ENCODE measurements around the gene ACR.

The ACR gene

DNA sequence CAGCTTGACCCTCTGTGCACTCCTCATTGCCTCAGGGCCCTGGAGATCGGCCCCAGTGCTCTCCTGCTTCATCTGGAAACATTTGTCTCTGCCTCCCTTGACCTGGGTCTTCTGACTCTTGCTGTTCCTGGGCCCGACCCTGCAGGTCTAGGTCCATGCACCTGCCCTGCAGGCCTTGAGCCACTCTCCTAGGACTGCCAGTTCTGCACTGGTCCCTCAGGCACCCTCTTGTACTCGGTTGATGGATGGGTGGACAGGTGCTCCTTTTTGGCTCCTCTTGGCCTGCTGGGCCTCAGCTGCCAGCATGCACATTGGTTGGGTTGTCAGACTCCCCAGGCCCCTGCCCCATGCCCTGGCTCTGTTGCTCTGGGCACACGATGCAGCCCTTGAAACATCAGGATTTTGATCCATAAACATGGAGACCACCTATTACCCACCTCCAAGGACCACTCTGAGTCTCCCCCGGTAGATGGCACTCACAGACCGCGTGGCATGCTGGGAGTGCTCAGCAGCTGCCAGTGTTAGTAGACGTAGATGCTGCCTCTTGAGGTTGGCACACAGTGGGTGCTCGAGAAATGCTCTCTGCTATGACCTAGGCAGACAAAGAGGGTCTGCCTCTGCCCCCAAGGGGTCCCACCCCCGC, 20.2 kb upstream of the ACR start:
- no peak for DNase-seq

DNA sequence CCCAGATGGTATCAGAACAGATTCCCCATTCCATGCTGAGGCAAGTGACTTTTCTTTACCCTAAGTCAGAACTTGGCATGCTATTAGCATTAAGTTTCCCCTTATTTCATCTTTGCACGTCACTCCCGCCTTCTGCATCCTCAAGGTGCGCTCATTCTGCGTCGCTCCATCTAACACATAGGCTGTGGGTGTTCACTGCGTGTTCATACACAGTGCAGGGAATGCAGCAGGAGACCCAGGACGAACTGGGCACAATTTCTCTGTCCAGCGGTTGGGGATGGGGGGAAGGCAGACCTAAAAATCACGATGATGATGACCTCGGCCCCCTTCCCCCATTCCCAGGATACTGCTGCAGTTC, 19.7 kb upstream of the ACR start:
- DNase-seq = no peak

DNA sequence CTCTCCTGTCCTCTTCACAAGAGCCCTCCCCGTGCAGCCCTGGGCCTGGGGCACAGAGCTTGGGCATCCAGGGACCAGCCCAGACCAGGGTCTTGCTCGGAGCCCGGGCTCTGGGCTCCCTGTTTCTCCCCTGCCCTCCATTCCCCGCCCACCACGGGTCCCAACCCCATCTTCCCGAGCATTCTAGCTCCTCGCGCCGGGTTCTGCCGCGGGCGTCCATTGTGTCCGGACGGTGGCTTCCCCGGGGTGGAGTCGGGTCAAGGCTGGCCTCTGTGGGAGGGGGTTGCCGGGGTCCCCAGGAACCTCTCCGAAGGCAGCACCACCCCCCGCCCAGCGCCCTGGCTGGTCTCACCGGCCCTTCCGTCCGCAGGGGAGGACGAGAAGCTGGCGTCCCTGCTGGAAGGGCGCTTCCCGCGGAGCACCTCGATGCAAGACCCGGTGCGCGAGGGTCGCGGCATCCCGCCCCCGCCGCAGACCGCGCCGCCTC, 18.1 kb upstream of the ACR start:
- no peak for DNase-seq

DNA sequence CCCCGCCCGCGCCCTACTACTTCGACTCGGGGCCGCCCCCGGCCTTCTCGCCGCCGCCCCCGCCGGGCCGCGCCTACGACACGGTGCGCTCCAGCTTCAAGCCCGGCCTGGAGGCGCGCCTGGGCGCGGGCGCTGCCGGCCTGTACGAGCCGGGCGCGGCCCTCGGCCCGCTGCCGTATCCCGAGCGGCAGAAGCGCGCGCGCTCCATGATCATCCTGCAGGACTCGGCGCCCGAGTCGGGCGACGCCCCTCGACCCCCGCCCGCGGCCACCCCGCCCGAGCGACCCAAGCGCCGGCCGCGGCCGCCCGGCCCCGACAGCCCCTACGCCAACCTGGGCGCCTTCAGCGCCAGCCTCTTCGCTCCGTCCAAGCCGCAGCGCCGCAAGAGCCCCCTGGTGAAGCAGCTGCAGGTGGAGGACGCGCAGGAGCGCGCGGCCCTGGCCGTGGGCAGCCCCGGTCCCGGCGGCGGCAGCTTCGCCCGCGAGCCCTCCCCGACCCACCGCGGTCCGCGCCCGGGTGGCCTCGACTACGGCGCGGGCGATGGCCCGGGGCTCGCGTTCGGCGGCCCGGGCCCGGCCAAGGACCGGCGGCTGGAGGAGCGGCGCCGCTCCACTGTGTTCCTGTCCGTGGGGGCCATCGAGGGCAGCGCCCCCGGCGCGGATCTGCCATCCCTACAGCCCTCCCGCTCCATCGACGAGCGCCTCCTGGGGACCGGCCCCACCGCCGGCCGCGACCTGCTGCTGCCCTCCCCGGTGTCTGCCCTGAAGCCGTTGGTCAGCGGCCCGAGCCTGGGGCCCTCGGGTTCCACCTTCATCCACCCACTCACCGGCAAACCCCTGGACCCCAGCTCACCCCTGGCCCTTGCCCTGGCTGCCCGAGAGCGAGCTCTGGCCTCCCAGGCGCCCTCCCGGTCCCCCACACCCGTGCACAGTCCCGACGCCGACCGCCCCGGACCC, 17.4 kb upstream of the ACR start:
- no peak for DNase-seq

DNA sequence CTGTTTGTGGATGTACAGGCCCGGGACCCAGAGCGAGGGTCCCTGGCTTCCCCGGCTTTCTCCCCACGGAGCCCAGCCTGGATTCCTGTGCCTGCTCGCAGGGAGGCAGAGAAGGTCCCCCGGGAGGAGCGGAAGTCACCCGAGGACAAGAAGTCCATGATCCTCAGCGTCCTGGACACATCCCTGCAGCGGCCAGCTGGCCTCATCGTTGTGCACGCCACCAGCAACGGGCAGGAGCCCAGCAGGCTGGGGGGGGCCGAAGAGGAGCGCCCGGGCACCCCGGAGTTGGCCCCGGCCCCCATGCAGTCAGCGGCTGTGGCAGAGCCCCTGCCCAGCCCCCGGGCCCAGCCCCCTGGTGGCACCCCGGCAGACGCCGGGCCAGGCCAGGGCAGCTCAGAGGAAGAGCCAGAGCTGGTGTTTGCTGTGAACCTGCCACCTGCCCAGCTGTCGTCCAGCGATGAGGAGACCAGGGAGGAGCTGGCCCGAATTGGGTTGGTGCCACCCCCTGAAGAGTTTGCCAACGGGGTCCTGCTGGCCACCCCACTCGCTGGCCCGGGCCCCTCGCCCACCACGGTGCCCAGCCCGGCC, 16.7 kb upstream of the ACR start:
- DNase-seq = no peak

DNA sequence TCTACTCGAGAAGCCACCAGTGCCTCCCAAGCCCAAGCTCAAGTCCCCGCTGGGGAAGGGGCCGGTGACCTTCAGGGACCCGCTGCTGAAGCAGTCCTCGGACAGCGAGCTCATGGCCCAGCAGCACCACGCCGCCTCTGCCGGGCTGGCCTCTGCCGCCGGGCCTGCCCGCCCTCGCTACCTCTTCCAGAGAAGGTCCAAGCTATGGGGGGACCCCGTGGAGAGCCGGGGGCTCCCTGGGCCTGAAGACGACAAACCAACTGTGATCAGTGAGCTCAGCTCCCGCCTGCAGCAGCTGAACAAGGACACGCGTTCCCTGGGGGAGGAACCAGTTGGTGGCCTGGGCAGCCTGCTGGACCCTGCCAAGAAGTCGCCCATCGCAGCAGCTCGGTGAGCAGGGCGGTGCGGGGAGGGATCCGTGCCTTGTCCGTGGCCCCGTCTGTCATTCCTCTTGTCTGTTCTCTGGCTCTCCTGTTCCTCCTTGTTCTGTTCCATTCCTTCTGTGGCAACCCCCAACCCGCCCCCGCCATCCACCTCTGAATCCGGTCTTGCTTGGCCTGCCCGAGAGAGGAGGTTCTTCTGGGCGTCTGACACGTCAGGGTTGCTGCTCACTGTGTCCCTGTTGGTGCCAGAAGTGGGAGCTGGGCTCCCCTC, 15.8 kb upstream of the ACR start:
- DNase-seq = no peak

DNA sequence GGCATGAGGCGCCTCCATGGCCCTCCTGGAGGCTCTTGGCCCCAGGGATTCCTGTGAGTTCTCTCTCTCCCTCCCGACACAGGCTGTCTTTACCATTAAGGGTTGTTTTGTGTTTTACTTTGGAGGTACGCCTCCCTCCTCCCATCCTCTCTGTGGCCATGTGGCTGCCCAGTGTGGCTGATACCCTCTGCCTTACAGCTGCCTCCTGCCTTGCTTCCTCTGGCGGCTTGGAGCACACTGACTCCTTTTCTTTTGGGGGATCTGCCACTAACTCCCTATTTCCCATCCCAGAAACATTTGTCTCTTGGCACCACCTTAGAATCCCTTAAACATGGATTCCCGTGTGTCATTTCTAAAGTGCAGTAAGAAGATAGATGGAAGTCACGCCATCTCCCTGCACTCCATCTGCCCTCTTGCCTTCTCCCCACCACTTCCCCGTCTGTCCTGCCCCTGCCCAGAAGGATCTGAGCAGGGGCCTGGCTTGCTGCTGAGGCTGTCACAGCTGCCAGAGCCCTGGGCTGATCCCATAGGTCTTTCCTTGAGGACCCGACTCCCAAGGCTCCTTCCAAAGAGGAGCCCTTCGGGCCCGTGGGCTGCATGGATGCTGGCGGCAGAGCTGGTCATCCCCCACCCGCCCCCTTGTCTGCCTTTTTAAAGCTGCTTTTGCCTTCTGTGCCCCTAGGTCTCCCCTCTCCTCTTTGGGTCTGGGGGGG, 15.1 kb upstream of the ACR start:
- no peak for DNase-seq

DNA sequence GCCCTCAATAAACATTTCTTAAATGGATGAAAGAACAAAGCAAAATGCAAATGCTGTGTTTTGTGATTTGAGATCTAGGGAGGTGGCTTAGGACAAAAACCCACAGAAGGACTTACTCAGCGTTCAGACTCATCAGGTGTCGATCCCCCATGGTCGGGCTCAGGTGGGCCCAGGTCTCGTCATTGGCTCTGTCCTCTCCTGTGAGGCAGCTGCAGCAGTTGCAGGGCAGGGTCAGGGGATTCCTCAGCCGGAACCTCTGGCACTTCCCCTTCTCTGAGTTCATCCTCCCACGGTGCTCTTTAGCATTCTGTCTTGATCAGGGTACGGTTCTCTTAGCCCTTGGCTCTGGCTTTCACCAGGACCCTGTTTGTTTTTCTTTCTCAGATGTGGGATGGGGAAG, 14.0 kb upstream of the ACR start:
- DNase-seq = no peak

DNA sequence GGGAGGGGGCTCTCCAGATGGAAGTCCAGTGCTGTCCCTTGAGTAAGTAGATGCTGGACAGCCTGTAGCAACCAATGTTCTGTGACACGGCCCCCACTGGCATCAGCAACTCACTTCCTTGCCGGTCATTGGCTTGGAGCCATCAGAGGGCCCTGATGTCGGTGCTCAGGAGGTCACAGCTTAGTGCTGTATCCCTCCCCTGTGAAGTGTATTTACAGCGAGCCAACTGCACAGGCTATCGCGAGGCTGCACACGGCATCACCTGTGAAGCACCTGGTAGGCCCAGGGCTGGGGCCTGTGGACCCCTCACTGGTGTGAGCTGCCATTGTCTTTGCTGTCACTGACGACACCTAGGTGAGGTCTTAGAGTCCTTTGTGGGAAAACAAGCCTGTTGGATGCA, 13.4 kb upstream of the ACR start:
- no peak for DNase-seq

DNA sequence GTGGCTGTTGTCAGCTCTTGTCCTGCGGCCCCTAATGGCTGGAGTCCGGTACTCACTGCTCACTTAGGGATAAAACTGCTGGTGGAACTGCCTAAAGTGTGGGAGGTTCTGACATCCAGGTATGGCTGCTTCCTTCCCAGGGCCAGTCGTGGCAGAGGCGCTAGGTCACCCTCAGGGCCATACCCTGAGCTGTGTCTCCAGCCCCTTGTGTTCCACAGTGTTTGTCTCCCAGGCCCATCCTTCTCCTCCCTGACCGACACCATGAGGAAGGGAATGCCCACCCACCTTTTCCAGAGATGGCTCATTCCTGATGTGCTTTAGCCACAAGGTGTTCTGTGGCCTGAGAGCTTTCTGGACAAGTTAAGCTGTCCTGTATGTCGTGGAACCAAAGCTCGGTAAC, 12.4 kb upstream of the ACR start:
- no peak for DNase-seq

DNA sequence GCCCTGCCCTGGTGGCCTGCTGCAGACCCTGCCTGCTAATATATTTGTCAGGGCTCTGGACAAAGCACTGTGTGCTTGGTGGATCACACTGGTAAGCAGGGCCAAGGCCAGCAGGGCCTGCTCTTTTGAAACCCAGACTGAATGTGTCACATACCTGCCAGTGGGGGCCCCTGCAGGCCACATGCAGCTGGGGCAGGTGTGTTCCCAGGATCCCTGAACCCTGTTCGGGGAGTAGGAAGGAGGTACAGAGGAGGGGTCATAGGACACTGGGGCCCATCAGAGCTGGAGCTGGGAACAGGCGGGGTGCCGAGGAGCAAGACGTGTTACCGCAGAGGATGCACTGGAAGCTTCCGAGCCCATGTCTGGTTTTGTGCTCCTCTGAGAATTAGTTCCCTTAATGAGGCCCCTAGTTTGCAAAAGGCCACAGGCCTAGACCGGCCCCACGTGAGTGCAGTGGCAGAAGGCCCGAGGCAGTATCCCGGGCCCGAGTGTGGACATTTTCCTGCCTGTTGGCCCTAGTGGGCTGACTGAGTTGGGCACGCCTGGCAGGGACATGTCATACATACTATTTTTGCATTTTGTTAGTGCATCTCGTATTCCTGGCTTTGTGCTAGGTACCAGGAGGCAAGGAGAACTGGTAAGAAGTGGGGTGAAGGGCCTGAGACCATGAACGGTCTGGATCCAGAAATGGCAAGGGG, 11.2 kb upstream of the ACR start:
- DNase-seq = no peak

DNA sequence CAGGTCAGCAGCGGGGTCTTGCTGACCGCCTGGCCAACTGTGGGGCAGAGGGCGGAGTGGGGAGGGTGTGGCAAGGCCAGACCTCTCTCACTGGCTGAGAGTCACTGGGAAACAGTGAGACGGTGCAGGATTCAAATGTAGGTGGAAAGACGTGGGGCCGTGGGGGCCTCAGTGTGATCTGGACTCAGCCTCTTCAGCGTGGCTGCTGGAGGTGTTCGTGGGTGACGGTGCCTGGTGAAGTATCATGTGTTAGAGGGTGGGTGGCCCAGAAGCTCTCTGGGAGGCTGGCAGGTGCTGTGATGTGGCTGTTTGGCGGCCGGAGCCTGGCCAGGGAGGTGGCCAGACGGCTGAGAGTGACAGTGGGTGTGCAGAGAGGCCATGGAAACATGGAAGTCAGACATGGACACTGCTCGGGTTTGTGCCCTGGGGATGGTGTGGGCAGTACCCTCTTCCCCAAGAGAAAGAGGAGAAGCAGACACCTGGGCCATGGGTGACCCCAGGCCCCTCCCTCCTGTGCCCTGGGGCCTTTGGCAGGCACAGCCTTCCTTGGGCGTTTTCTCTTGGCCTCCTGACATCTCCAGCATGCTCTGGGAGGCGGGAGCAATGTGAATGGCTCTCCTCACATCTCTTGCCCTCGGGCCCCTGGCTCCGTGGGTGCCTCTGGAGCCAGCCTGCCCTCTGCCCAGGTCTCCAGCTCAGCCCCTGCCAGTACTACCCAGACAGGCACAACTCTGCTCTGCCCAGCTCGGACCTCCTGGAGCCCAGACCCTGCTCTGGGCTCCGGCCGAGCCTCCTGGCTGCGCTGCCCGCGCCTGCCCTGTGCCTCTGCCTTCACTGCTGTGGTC, 10.1 kb upstream of the ACR start:
- DNase-seq = no peak

DNA sequence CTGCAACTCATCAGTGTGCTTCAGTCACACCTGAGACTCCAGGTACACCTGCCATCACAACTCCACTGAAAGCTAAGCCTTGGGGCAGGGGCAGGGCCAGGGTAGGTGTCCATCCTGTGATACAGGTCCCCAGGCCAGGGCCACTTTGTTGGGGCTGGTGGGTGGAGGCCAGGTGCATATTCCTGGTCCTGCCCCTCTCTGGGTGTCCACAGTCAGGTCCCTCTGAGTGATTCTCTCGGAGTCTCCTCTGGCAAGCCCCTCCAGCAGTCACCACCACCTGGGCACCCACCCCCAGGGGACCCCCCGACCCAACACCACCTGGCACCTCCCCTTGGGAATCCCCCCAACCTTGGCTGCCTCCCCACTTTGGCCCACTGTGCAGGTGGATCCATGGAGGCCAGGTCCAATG, 9.5 kb upstream of the ACR start:
- DNase-seq = no peak

DNA sequence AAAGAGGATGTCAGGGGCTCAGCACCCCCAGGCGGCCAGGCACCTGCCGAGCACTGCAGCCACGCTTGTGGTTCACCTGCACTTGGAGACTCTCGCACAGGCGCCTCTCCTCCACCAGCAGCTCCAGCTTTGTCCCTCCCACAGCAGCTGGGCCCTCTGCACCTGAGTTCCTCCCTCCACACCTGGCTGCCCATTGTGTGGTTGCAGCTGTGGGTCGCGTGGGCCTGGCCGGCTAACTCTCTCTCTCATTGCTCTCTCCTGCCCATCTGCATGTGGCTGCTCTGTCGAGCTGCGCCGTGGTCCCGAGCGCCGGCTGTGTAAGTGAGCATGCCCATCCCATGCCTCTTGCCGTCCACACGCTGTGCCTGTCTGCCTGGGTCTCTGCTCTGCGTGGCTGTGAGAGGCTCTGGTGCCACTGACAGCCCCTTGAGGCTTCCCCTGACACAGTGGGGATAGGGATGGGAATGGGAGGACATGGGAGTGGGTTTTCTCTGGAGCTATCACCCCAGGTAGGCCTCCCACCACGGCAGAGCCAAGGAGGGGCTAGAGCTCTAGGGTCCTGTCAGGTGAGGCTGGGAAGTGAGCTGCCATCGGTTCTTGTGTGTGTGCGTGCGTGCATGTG, 8.5 kb upstream of the ACR start:
- no peak for DNase-seq

DNA sequence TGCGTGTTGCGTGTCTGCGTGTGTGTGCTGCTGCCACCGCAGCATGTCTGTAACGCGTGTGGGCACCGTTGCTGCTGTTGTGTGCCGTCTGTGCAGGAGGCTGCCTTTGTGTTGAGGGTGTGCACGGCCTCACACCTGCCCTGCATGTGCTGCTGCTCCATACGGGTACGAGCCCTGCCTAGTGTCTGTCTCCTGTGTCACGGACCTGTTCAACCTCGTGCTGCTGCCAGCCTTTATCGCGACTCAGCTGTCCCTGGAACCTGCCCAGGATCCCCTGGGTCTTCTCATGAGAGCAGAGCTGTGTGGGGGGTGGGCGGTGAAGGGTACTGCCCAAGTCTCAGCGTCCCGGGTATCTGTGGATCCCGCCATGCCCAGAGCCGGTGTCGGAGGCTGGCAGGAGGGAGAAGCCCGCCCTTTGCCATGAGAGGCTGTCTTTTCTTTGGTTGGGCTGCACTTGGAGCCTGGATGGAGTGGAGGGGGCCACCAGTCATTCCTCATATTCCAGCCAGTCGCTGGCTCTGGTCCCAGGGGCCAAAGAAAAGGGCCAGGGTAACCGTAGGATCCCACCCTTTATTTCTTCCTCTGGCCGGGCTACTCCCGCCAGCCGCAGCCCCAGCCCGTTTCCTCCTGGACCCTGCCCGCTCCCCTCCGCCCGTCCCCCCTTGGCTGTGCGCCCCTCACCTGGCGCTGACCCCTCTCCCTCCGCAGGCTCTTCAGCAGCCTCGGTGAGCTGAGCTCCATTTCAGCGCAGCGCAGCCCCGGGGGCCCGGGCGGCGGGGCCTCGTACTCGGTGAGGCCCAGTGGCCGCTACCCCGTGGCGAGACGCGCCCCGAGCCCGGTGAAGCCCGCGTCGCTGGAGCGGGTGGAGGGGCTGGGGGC, 7.8 kb upstream of the ACR start:
- no peak for DNase-seq

DNA sequence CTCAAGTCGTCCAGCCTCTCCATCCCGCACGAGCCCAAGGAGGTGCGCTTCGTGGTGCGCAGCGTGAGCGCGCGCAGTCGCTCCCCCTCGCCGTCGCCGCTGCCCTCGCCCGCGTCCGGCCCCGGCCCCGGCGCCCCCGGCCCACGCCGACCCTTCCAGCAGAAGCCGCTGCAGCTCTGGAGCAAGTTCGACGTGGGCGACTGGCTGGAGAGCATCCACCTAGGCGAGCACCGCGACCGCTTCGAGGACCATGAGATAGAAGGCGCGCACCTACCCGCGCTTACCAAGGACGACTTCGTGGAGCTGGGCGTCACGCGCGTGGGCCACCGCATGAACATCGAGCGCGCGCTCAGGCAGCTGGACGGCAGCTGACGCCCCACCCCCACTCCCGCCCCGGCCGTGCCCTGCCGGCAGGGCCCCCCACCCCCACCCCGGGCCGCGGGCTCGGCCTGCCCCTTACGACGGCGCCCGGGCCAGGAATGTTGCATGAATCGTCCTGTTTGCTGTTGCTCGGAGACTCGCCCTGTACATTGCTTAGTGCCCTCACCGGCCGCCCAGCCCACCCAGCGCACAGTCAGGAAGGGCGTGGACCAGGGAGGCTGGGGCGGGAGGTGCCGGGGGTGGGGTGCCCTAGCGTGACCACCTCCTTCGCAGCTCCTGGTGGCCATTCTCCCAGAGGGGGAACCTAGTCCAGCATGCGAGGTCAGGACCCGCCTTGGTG, 6.9 kb upstream of the ACR start:
- peak; percentile 11 for DNase-seq

DNA sequence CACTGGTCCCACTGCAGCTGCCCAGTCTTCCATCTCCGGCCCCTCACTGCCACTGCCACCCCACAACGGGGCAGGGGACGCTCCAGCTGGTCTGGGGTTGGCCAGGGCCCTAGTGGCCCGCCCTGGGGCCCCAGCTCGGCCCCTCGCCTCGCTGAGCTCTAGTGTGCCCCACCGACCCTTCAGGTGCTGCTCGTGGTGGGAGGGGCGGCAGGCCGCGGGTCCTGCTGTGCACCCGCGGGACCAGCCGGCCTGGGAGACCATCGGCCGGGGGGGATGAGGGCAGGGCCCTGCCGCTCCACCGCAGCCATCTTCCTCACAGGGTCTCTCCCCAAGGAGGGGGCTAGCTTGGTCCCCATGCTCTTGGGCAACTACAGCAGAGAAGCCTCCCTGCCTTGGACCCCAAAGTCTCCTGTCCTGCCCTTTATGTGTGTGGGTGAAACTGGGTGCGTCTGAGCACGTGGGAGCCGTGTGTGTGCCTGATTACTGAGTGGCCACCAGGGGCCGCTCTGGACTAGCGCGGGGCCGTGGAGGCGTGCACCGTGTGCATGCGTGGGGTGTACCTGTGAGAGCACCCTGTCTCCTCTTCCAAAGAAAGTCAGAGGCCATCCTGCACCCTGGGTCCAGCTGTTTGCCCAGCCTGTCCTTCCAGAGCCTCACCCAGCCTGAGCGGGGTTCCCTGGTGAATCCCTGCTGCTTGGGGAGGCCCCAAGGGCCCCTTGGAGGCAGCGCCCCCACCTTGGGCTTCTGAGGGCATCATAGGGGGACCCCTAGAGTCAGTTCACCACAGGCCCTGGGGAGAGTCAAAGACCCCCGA, 6.0 kb upstream of the ACR start:
- peak; percentile 21 for DNase-seq

DNA sequence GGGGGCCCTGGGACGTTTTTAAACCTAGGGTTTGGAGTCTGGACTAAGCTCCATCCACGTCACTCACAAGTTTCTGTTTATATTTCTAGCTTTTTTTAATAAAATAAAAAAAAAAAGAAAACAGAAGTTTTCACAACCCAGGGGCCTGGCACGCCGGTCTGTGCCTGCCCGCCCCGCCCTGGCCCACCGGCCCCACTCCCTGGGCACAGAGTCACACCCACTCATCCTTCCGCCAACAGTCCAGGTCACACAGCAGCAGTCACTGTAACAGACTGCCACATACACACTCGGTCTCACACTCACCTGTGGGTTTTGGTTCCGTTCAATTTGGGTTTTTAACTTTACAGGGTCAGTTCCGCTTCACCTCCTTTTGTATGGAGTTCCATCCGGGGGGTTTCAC, 5.3 kb upstream of the ACR start:
- no peak for DNase-seq
